HG02852 (cell line): Measurements from ENCODE around the gene WNT1.

Source experiments
- ATAC-seq: cut with Tn5 transposase; IDR thresholded peaks from one replicate; pipeline ENCODE4 v1.9.1; 2021; ENCODE audit warnings: mild to moderate bottlenecking, moderate library complexity; ENCODE audit not compliant: unreplicated experiment

The WNT1 gene

DNA sequence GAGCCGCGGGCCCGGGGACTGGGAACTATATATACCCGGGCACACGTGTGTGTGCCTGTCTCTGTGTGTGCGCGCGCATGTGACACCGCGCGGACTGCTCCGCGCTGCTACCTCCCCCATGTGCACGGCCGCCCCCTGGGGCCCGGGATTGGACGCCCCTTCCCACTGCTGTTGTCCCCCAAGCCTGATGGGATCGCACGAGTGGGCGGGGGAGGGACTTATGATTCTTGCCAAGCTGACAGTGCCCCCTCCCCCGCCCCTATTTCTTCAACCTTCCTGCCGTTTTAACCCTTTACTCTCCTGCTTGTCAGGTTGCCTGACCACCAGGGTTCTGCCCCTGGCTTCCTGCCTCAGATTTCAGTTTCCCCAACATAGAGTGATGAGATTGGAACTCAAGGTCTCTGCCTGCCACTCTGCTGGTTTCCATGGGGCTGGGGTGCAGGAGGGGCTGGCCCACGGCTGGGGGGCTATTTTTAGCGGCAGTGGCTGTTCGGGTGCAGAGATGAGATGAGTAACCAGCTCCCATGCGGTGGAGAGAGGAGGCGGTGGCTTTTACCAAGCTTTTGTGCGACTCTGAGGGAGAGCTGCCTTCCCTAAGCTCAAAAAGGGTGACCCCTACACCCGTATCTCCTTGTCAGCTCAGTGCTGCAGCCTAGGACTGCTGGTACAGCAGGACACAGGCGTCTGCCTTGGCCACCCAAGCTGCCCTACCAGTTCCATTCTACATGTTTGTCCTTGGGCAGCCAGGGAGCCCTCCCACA lies 21.4 kb downstream of the WNT1 start, which contains the start of gene DDN:
Gene DDN, minus strand, starts transcription at position 5 of the 761 bp plus-strand sequence. CDS start 88 bp downstream, outside the sequence.
- no peak for ATAC-seq

DNA sequence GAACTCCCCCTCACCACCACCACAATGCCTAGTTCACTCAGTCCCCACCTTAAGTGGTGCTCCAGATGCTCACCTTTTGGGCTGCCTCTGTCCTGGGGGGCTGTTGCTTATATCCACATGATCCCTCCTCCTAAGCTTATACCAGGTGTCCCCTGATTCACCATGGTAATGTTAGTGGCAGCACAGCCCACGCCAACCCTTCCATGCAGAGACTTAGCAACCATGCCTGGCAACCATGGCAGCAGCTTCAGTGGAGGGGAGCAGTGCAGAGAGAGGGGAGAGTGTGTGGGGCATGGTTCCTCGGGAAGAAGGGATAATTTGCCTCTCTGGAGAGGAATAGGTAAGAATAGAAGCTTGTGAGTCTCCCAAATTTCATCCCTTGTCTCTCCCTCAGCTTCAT lies 22.2 kb downstream of the WNT1 start:
- no peak for ATAC-seq

DNA sequence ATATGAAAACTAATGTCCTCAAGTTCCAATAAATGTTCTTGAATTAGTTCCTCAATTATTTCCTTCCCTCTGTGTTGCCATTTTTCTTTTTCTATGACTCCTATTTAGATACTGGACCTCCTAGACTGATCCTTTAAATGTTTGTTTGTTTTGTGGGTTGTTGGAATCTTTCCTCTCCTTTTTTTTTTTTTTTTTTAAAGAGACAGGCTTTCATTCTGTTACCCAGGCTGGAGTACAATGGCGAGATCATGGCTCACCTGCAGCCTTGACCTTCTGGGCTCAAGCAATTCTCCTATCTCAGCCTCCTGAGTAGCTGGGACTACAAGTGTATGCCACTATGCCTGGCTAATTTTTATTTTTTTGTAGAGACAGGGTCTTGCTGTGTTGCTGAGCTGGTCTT lies 30.8 kb downstream of the WNT1 start:
- ATAC-seq = no peak

DNA sequence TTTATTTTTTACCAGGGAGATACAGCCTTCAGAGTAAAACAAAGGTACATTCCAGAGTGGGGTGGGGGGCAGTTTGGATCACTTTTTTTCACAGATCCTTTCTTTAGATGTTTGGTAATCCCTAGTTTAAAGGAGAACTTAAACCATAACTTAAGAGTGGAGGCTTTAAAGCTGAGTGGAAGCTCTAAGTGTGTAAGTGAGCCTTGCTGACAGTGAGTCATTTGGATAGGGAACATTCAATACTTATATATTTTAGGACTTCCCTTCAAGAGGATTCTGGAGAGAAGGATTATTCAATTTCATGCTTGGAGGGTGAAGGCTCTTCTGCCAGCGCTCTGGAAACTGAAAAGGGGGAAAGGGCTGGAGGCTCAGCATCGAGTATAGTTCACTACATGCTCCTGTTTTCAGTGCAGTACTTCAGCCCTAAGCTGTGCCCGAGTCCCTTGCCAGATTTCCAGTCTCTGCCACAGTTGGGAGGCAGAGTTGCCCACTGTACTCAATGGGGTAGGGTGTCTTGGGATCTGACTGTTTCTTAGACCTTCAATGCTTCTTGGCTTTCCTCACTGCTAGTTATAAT lies 32.1 kb downstream of the WNT1 start:
- no peak for ATAC-seq

GRCh38 chr12:49012739-49013138 lies 34.6 kb downstream of the WNT1 start:
- no peak for ATAC-seq

GRCh38 chr12:49013428-49013827 lies 35.3 kb downstream of the WNT1 start:
- no peak for ATAC-seq

GRCh38 chr12:49014547-49014946 lies 36.4 kb downstream of the WNT1 start:
- no peak for ATAC-seq

GRCh38 chr12:49015196-49015595 lies 37.1 kb downstream of the WNT1 start:
- ATAC-seq = no peak

DNA sequence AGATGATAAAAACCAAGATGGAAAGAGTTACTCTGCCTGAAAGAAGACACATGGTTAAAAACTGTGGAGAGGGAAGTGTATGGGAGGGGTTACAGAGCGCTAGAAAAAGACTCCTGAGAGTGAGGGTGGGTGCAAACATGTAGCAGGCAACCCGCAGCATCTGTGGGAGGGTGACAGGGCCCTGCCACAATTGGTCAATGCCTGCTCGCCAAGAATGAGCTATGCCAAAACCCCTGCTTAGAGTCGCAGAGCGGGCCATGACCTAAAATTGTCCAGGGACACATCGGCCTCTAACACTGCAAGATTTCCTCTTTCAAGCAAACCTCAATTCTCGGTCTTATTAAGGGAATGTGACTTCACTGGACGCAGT lies 39.8 kb downstream of the WNT1 start:
- peak; percentile 18 for ATAC-seq

DNA sequence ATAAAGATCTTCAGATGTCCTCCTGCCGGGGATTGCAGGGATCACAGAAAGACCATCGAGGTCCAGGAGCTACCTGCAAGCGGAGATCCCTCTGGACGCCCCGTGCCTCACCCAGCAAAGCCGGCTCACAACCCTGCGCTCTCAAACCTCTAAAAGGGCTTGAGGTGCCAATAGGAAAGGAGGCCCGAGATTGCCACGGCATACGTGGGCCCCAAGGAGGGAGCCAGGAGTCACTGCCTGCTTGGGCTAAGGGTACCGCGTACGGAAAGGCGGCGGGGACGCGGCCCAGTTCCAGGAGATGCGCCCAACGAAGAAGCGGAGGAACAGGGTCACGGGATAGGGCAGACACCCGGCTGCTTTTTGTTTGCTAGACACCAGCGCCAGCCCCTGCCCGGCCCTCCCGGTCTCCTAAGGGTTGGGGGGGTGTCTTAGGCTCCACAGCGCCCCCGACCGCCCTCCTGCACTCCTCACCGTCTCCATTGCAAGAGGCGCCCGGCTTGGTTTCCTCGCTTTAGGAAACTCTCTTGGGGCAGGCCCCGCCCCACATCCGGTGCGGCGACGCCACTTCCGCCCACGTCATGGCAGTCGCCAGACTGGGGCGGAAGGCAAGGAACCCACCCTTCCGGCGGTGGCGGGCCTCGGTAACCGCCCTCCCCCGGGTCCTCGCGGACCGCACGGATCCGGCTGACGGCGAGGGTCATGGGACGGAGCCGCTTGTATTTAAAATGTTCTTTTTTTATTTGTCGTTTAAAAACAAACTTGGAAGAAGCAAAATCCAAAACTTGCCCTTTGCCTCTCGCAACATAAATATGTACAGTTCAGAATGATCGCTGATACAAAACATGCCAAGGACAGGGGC lies 40.4 kb downstream of the WNT1 start, which contains the start of gene PRKAG1:
Gene PRKAG1, minus strand, starts transcription at position 516 of the 859 bp plus-strand sequence. Its CDS starts 36 bp downstream, at position 480.
- ATAC-seq = peak; percentile 85

DNA sequence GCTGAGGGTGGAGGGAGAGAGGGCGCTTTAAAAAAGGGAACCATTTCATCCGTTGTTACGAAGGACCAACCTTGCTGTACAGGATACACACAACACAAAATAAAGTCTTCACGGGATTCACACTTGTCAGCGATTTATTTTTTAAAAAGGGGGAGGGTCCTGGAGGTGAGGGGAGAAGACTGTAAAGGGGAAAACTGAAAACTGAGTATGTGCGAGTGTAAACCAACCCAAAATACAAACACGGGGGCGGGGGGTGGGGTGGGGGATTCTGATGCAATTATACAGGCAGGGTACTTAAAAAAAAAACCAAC lies 41.0 kb downstream of the WNT1 start:
- ATAC-seq = peak; percentile 28

DNA sequence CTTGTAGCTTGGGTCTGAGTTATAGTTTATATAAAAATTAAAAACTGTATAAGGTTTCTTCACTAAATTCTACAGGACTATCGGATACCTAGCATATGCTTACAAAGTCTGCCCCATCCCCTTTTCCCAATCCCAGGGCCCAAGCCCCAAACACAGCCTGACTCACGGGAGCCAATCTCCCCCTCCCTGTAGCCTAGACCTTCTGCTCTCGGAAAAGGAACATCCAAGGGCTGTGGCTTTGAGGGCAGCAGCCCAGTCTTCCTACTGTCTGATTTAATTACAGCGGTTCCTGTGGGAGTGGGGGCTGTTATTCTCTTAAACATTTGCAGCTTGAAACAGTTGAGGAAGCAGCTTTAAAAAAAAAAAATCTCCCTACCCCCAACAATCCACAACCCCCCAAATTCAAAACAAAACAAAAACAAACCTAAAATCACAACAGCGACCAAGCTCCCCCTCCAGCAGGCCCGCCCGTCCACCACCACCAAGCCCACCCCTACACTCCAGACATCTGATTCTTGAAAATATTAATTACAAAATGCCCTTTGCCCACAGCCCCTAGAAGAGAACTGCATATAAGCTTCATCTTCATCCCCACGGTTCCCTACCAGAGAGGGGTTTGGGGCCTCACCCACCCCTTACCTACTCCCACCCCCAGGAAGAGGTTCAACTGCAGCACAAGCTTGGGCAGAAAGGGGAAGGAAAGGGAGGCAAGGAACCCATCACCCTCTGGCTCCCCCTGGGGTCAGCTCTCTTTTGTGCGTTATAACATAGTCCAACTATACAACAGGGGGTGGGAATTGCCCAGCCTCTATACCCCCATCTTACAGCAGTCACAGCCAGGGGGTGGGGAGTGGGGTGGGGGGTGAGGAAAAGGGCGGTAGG lies 41.6 kb downstream of the WNT1 start:
- no peak for ATAC-seq

DNA sequence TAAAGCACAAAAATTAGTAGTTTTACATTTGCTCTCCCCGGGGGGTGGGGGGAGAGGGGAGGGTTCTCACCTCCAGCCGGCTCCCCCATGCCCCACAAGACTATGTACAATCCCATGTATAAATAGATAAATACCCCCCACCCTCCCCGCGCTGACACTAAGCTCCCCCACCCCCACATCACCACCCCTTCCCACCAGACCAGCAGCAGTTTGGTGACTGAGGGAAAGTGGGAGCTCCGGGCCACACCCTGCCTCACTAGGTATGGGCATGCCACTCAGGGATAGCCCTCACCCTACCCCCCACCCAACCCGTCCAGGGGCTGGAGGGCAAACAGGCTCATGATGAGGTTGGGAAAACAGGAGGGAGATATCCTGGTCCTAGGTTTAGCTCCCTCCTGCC lies 42.3 kb downstream of the WNT1 start:
- no peak for ATAC-seq

DNA sequence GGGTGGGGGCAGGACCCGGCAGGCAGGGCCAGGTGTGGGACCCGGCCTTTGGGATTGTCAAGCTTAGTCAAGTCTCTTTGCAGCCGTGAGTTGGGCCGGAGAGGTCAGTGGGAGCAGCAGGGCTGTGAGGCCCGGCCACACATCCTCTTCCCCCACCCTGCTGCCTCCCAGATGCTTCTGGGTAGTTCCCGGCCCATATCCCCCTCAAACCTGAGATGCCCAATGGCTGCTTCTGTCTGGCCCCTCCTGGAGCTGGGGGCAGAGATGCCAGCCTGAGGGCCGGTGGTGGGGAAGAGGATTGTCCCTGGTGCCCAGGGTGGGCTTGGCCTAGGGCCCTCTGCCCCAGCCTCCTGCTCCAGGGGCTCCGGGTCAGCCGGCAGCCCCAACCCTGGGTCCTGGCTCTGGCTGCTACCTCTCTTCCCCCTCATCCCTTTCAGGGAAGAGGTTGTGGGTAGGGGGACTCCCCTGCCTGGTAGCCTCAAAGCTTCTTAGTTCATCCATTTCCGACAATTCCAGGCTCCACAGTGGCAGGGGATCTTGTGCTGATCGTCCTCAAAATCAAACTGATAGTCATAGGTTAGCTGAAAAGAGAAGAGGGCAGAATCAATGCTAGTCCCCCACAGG lies 43.3 kb downstream of the WNT1 start:
- ATAC-seq = no peak

- no peak for ATAC-seq
Measured at GRCh38 chr12:49022558-49023178, 44.5 kb downstream of the WNT1 start.

DNA sequence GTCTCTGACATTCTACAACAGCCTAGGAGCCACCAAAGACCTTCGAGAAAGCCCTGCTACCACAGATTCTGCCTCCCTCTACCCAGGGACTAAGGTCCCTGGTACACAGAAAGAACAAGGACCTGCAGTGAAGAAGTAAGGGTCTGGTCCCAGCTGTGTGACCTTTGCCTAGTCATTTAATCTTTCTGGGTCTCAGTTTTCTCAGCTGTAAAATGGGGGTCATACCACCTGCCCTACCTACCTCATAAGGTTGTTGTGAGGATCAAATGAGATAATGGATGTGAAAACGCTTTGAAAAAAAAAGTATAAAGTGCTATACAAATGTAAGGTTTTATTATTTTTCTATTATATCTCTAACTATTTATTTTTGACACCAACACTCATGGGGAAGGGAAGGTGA lies 45.7 kb downstream of the WNT1 start:
- no peak for ATAC-seq

GRCh38 chr12:49024543-49024942 lies 46.4 kb downstream of the WNT1 start:
- no peak for ATAC-seq

- no peak for ATAC-seq
Measured at GRCh38 chr12:49025463-49025862, 47.3 kb downstream of the WNT1 start.

GRCh38 chr12:49026101-49026500 lies 48.0 kb downstream of the WNT1 start:
- ATAC-seq = no peak
